Stimulated activated CD8-positive, alpha-beta memory T cell treated with anti-CD3 and anti-CD28 coated beads, Interleukin-2, amount 100 ng/mL, for 48 hours (primary cell): ENCODE measurements around the gene CNNM2.
A peak's percentile ranks its signal among the peaks of the same experiment; 100 is the strongest.
"Not testable (repeated sequence)": the region's sequence is repeated elsewhere in the genome, so short reads cannot be mapped to it uniquely, and the experiment has no call there.

Experiments used
- DNase-seq, 2 donors: peaks; one replicate each; pipeline ENCODE4 v3.0.0-alpha.2; 2020; ENCODE audit warnings: low read depth in 2 of 2

Gene CNNM2

DNA sequence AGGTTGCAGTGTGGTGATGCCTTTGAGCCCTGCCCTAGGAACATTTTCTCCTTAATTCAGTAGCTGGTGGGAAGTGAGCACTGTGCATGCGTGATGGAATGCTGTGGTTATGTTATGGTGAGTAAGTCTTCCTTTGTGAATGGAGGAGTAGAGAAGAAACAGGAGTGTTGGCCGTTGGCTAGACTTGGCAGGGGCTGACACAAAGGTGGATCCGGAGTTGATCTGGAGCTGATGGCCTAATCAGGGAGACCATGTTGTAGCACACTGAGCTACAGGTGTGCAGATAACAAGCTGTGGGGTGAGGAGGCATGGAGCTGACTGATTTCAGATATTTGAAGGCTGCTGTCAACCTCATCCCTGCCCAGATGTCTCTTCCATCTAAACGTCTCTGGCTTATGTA, 122.3 kb downstream of the CNNM2 start:
- DNase-seq, result no peak

DNA sequence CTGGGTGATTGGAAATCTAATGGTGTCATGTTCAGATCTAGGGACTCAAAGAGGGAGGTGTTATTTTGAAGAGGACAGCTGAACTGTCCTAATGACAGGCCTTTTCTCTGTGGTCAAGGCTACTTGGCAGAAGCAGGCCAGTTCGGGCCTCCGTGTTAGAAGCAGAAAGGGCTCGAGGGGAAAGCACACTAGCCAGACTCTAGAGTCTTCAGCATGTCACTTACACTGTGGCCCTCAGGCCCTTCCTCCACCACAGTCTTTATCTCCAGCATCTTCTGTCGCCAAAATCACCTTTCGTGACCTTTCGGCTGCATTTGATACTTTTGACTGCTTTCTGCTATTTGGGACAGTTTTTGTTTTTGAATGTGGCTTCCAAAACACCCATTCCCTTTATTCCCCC, 123.3 kb downstream of the CNNM2 start:
- DNase-seq, result no peak

DNA sequence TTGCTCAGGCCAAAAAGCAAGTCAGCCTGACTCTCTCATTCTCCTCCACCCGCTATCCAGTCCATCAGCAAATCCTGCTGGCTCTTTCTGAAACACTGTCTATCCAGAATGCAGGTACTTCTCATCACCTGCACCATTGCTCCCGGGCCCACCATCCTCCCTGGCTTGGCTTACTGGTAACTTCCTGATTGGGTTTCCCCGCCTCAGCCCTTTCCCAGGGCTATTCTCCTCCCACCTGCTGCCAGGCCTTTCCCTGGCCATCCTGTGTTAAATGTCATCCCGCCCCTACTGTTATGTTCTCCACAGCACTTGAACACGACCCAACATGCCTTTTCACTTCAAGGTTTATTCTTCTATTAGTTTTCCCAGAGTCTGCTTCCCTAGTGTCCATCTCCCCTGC, 124.0 kb downstream of the CNNM2 start:
- no peak for DNase-seq

DNA sequence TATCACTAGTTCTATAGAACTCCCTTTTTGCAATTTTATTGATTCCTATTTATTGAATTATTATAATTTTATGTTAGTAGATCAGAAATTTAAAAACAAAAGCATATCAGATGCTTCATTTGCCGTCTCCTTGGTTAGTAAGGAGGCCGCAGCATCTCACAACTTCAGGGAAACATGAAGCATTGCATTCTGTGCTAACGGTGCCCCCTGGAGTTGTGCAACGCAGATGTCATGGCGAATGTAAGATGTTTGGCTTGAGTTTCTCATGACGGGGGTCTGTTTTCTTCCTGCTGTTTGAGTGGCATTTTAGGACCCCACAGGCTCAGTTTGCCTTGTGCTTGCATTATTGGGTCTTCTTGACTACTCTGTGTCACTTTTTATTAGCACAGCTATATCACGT, 124.8 kb downstream of the CNNM2 start:
- no peak for DNase-seq

DNA sequence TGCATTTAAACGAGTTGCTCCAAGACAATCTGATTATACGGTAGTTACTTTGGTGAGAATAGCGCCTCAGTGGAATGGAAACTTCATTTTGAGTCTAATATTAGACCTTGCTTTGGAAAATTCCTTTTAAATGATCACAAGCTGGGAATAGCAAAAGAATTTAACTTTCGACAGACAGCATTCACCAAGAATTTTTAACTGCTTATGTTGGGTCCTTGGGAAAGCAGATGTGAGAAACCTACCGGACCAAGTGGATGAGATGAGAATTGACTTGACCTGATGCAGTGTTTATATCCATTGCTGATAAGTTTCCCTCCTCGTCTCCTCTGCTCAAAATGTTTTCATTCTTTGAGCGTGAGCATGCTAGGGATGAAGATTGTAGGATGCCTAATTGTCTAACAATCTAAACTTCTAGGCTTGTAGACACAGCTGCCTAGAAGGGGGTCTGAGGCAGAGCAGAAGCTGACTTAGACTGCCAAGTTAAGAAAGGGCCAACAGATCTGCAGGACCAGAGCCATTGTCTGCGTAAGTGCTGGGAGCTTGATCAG, 126.9 kb downstream of the CNNM2 start:
- DNase-seq, result no peak

DNA sequence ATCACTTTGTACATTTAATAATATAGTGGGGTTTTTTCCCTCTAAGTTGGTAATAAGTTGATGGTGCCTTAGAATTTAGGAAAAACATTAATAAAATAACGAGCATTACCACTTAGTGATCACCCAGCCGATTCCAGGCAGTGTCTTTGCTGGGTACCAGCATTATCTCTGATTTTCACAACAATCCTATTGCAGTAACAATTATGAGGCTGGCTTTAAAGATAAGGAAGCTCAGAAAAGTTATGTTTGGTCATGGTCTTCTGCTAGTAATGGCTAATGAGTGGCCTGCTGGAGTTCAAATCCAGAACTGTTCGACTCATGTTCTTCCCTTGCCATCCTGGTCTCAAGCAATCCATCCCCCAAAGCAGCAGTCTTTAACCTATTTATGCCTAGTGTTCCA, 127.9 kb downstream of the CNNM2 start:
- no peak for DNase-seq

DNA sequence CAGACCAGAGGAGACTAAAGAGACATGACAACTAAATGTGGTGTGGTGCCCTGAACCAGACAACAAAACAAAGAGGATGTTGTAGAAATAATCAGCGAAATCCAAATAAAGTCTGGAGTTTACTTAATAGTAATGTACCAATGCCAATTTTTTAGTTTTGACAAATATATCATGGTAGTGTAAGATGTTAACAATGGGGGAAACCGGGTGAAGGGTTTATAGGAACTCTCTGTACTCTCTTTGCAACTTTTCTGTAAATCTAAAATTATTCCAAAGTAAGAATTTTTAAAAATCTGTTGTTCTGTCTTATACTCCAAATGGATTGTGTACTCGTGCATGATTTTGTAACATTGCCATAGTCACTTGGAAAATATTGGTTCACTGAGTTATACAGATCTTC, 129.3 kb downstream of the CNNM2 start:
- no peak for DNase-seq

- DNase-seq, result no peak
Observed at GRCh38 chr10:103049237-103049636, 131.1 kb downstream of the CNNM2 start.

- peak; percentile 19 to 20 for DNase-seq
Observed at GRCh38 chr10:103053659-103054581, 135.8 kb downstream of the CNNM2 start.

GRCh38 chr10:103054621-103055020, 136.5 kb downstream of the CNNM2 start:
- no peak for DNase-seq

DNA sequence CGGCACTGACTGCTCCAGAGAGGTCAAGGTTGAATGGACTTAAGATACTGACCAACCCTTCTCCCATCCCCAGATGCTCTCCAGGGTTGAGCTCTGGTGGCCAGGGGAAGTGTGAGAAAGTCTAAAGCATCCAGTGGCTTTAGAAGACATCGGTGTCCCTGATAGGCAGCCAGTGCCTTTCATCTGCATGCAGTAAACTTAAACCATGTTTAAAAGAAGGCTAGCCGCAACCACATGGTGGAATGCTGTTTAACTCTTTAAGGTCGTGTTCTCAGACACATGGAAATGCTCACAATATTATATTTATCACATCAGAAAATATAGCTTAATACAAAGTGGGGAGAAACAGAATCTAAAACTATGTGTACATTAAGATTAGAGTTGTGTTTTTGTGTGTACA, 137.0 kb downstream of the CNNM2 start:
- no peak for DNase-seq

DNA sequence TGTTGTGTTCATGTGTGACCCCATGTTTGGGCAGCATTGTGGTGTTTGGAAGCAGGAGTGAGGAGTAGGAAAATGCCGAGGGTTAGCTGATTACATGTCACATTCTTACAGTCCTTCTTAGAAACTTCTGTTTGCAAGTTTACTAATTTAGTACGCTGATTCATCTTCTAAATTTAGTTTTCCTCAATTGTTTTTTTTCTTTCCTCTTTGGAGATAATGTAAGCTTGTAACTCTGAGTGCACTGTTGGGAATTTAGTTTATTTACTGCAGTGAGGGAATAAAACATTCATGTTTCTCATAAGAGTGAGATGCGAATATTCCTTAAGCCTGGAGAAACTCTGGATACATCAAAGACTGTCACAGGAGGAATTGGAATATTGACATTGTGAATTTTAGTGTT, 139.9 kb downstream of the CNNM2 start:
- DNase-seq, result no peak

DNA sequence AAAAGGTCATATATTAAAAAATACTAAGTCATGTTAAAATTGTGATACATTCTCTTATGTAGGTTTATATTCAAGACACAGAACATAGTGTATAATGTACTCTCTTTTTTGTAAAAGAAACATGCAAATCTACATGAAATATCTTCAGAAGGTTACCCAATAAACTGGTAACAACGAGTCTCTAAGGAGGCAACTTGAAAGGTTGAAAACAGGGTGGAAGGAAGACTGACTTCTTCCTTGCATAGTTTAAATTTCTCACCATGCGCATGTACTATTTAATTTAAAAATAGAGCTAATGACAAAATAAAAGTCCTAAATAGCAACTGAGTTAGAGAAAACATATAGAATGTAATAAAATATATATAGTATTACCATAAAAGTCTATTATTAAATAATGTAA, 142.5 kb downstream of the CNNM2 start:
- DNase-seq, result no peak

- DNase-seq, result no peak
Observed at GRCh38 chr10:103062854-103063590, 144.9 kb downstream of the CNNM2 start.

GRCh38 chr10:103064956-103065355, 146.9 kb downstream of the CNNM2 start:
- DNase-seq, result no peak

GRCh38 chr10:103066141-103067098, 148.3 kb downstream of the CNNM2 start:
- no peak for DNase-seq

- DNase-seq, result not testable (repeated sequence)
Observed at GRCh38 chr10:103067099-103067477, 149.0 kb downstream of the CNNM2 start.

DNA sequence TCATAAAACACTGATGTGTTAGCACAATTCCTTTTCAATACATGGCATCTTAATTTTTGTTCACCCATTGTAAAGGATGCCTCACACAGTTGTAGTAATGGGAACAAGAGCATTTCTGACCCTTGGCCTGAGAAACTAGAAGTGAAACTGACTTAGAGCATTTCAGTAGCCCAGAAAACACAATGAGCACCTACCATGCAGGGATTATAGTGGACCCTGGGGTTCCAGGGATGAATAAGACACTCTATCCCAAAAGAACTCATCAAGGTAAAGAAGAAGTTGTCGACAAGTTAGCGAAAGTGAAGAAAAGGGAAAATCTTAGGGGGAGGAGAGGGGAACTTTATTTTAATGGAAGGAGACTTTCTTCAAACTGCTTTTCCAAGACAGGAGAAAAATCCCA, 149.4 kb downstream of the CNNM2 start:
- no peak for DNase-seq

DNA sequence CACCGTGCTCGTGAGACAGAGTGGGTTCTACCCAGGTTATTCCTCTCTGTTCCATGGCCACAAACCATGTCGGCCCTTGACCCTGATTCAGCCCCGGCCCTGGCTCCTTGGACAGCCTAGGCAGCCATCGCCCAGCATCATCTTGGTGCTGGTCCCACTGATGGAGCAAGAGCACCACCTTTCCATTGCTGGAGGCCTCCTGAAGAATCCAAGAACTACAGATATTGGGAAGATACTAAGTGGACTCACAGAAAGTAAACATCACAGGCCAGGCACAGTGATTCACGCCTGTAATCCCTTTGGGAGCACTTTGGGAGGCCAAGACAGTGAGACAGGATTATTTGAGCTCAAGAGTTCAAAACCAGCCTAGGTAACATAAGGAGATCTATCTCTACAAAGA, 149.9 kb downstream of the CNNM2 start:
- no peak for DNase-seq

DNA sequence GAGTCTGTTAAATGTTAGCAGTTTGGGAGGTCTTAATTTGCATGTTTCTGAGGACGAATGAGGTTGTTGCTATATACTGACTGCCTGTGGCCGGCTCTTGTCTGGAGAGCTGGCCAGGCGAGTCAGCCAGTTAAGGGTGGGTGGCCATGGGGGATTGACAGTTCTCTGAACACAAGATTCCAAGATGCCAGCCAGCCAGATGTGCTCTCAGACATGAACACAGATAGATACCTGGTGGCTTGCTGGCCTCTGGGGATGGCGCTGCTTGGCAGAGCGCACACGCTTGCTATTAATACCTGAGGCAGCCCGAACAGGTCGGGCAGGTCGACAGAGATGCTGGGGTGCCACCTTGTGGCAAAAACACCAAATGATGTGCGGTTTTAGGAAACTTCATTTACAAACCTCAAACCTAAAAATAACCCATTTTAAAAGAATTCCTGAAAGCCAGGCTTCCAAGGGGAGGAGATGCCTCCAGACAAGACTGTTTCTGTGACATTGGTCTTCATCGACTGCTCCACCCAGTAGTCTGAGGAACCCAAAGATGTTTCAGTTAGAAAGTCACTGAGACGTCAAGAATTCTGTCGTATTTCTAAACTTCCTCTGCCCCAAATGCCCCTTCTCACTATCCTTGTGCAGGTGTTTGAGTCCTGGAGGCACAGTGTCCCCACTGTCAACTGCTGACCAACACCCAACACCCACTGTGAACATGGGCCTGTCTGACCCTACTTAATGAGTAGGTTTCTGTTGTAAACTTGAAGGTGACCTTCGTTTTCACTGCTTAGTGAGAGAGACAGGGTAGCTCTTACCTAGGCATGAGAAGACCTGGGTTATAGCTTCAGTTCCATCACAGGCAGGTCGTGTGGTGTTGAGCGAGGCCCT, 151.6 kb downstream of the CNNM2 start:
- peak; percentile 33 to 43 for DNase-seq

GRCh38 chr10:103072276-103072675, 154.2 kb downstream of the CNNM2 start:
- no peak for DNase-seq
